ENCODE results near the gene ATP6V0A1. TPM values are rescaled to one million over a fixed set of nuclear protein-coding genes. Genes with fewer than 3 reads are reported as not detected.
"Not testable (repeated sequence)": the region's sequence is repeated elsewhere in the genome, so short reads cannot be mapped to it uniquely, and the experiment has no call there.

ATP6V0A1 gene
- total RNA-seq, 4 donors from 2014 or later, result 29.5 to 111 (median 64.5) TPM

DNA sequence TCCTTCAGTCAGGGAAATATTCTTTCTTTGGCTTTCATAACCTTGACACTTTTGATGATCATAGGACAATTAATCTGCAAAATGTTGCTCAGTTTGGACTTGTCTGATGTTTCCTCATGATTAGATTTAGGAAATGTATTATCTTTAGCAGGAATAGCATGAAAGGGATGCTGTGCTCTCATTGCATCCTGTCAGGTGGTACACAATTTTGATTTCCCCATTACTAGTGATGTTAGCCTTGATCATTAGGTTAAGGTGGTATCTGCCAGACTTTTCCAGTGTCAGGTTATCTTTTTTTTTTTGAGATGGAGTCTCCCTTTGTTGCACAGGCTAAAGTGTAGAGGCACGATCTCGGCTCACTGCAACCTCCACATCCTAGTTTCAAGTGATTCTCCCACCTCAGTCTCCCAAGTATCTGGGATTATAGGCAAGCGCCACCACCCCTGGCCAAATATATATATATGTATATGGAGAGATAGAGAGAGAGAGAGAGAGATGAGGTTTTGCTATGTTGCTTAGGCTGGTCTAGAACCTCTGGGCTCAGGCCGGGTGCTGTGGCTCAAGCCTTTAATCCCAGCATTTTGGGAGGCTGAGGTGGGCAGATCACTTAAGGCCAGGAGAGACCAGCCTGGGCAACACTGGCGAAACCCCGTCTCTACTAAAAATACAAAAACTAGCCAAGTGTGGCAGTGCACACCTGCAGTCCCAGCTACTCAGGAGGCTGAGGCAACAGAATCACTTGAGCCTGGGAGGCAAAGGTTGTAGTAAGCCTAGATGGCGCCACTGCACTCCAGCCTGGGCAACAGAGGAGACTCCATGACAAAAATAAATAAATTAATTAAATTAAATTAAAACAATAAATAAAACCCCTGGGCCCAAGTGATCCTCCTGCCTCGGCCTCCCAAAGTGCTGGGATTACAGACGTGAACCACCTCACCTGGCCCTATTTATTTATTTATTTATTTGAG lies 19.8 kb upstream of the ATP6V0A1 start:
- H3K9me3 ChIP-seq, result no peaks in the 10 kb centered on the region
- DNase-seq, result no peak
- H3K36me3 ChIP-seq, result no peaks in the 10 kb centered on the region
- H3K4me3 ChIP-seq, result no peak overlapping the region
- intact Hi-C loops (cut with DNase I; ENCODE audit: low total_unique reads), result no loop called here
- no peaks in the 10 kb centered on the region for H3K4me1 ChIP-seq
- TF ChIP-seq POLR2A (IDR thresholded peaks at IDR 0.05), result no peak
- TF ChIP-seq, protein P1, sequence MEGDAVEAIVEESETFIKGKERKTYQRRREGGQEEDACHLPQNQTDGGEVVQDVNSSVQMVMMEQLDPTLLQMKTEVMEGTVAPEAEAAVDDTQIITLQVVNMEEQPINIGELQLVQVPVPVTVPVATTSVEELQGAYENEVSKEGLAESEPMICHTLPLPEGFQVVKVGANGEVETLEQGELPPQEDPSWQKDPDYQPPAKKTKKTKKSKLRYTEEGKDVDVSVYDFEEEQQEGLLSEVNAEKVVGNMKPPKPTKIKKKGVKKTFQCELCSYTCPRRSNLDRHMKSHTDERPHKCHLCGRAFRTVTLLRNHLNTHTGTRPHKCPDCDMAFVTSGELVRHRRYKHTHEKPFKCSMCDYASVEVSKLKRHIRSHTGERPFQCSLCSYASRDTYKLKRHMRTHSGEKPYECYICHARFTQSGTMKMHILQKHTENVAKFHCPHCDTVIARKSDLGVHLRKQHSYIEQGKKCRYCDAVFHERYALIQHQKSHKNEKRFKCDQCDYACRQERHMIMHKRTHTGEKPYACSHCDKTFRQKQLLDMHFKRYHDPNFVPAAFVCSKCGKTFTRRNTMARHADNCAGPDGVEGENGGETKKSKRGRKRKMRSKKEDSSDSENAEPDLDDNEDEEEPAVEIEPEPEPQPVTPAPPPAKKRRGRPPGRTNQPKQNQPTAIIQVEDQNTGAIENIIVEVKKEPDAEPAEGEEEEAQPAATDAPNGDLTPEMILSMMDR (IDR thresholded peaks at IDR 0.05), result peak in 2 of 4 experiments; percentile 11 to 22
- no peaks in the 10 kb centered on the region for H3K27me3 ChIP-seq
- no peak overlapping the region for H3K27ac ChIP-seq

DNA sequence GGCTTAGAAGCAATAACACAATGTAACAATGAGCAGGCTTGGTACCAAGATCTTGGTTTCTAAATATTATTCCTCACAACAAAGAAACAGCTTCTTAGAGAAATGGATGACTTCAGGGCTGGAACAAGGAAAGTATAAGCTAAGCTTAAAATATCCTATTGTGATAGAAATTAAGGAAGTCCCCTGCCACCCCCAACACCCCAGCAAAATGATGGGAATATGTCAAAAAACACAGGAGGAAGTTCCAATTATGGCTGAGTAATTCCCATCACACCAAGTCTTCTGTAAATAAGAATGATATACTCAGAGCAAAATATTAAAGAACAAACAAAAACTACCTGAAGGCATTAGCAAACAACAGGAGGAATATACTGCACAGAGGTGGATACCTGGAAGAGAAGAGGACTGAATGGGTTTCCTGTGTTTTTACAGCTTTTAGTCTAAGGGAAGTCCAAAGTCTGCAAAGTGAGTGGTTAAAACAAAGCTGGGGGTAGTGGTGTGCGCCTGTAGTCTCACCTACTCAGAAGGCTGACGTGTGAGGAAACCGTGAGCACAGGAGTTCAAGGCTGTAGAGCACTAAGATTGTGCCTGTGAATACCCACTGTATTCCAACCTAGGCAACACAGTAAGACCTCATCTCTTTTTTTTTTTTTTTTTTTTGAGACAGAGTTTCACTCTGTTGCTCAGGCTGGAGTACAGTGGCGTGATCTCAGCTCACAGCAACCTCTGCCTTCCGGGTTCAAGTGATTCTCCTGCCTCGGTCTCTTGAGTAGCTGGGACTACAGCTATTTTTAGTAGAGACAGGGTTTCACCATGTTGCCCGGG lies 17.1 kb upstream of the ATP6V0A1 start:
- Histone ChIP-seq H3K4me1 (no peaks in the 10 kb centered on the region), H3K4me3 (no peak overlapping the region), H3K9me3 (no peaks in the 10 kb centered on the region), H3K36me3 (no peaks in the 10 kb centered on the region), H3K27me3 (no peaks in the 10 kb centered on the region), H3K27ac (no peak overlapping the region)
- no peak for TF ChIP-seq POLR2A (IDR thresholded peaks at IDR 0.05)
- TF ChIP-seq, protein P1 (IDR thresholded peaks at IDR 0.05), result no peak
- no peak for DNase-seq
- intact Hi-C loops (cut with DNase I; ENCODE audit: low total_unique reads), result no loop called here

DNA sequence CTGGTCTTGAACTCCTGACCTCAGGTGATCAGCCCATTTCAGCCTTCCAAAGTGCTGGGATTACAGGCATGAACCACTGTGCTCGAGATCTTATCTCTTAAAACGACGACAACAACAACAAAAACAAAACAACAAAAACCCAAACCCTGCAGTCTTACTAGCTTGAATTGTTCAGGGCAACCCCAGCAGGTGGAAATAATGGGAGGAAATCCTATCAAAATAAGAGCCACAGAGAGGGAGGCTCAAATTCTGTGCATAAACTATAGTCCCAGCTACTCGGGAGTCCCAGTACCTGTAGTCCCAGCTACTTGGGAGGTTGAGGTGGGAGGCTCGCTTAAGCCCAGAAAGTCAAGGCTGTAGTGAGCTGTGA lies 16.5 kb upstream of the ATP6V0A1 start:
- no peaks in the 10 kb centered on the region for H3K27me3 ChIP-seq
- intact Hi-C loops (cut with DNase I; ENCODE audit: low total_unique reads), result no loop called here
- TF ChIP-seq POLR2A (IDR thresholded peaks at IDR 0.05), result no peak
- TF ChIP-seq, protein P1 (IDR thresholded peaks at IDR 0.05), result no peak
- H3K4me1 ChIP-seq, result no peaks in the 10 kb centered on the region
- H3K4me3 ChIP-seq, result no peak overlapping the region
- H3K27ac ChIP-seq, result no peak overlapping the region
- DNase-seq, result no peak
- H3K9me3 ChIP-seq, result no peaks in the 10 kb centered on the region
- H3K36me3 ChIP-seq, result no peaks in the 10 kb centered on the region

DNA sequence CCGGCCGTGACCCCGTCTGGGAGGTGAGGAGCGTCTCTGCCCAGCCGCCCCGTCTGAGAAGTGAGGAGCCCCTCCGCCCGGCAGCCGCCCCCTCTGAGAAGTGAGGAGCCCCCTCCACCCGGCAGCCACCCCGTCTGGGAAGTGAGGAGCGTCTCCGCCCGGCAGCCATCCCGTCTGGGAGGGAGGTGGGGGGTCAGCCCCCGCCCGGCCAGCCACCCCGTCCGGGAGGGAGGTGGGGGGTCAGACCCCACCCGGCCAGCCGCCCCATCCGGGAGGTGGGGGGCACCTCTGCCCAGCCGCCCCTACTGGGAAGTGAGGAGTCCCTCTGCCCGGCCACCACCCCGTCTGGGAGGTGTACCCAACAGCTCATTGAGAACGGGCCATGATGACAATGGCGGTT lies 9.5 kb upstream of the ATP6V0A1 start:
- DNase-seq; intact Hi-C loops (cut with DNase I; ENCODE audit: low total_unique reads); H3K4me3 ChIP-seq; H3K36me3 ChIP-seq; H3K27me3 ChIP-seq; H3K9me3 ChIP-seq; H3K4me1 ChIP-seq; H3K27ac ChIP-seq: not testable (repeated sequence)

DNA sequence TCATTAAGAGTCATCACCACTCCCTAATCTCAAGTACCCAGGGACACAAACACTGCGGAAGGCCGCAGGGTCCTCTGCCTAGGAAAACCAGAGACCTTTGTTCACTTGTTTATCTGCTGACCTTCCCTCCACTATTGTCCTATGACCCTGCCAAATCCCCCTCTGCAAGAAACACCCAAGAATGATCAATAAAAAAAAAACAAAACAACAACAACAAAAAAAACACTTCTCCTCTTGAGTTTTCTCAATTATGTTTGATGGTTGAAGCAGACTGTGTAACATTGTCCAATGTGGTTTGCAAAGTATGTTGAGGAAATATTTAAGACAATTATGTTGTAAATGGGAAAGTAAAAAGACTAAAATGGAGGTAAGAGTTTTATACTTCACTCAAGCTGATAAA lies 8.8 kb upstream of the ATP6V0A1 start:
- H3K27me3 ChIP-seq; intact Hi-C loops (cut with DNase I; ENCODE audit: low total_unique reads); H3K27ac ChIP-seq; H3K4me3 ChIP-seq; H3K4me1 ChIP-seq; H3K36me3 ChIP-seq; H3K9me3 ChIP-seq; DNase-seq: not testable (repeated sequence)

DNA sequence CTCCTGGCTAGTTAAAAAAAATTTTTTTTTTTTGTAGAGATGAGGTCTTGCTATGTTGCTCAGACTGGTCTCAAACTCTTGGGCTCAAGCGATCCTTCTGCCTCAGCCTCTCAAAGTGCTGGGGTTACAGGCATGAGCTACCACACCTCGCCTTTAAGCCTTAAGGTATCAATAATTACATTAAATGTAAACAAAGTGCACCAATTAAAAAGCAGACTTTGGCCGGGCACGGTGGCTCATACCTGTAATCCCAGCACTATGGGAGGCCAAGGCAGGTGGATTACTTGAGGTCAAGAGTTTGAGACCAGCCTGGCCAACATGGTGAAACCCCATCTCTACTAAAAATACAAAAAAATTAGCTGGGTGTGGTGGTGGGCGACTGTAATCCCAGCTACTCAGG lies 7.4 kb upstream of the ATP6V0A1 start:
- H3K4me3 ChIP-seq; H3K9me3 ChIP-seq; intact Hi-C loops (cut with DNase I; ENCODE audit: low total_unique reads); H3K36me3 ChIP-seq; DNase-seq; H3K27me3 ChIP-seq; H3K4me1 ChIP-seq; H3K27ac ChIP-seq: not testable (repeated sequence)
